Neural cell (in vitro differentiated cells): ENCODE results near the gene MAT1A.
"Not testable (repeated sequence)": the region's sequence is repeated elsewhere in the genome, so short reads cannot be mapped to it uniquely, and the experiment has no call there.

ENCODE experiments used
- CTCF ChIP-seq: fragments of 450-650 bp; IDR thresholded peaks from 2 replicates; pipeline ENCODE4 v1.5.1; 2014; ENCODE audit warnings: antibody characterized with exemption, mild to moderate bottlenecking, moderate library complexity; ENCODE audit not compliant: poor library complexity, severe bottlenecking
- EP300 ChIP-seq: fragments of 450-650 bp; conservative IDR thresholded peaks from 2 replicates; pipeline ENCODE4 v1.6.1; 2014; ENCODE audit warnings: antibody characterized with exemption, mild to moderate bottlenecking, moderate library complexity; ENCODE audit not compliant: poor library complexity, severe bottlenecking
- EZH2 ChIP-seq: fragments of 200-600, 300-800 bp; shearing (Covaris generic), sonication (generic); IDR thresholded peaks from 2 replicates; pipeline ENCODE4 v1.6.1; 2014; ENCODE audit warnings: antibody characterized with exemption, low read length, borderline replicate concordance, mild to moderate bottlenecking; ENCODE audit not compliant: insufficient read depth, poor library complexity, severe bottlenecking
- MXI1 ChIP-seq: fragments of 450-650 bp; conservative IDR thresholded peaks from 2 replicates; pipeline ENCODE4 v1.6.1; 2014; ENCODE audit warnings: antibody characterized with exemption, mild to moderate bottlenecking; ENCODE audit not compliant: poor library complexity, severe bottlenecking
- POLR2AphosphoS5 ChIP-seq: IDR thresholded peaks from 2 replicates; pipeline ENCODE4 v1.6.1; 2012
- RAD21 ChIP-seq: fragments of 450-650 bp; conservative IDR thresholded peaks from 2 replicates; pipeline ENCODE4 v1.6.1; 2014; ENCODE audit warnings: antibody characterized with exemption, mild to moderate bottlenecking, moderate library complexity
- TAF1 ChIP-seq: IDR thresholded peaks from 2 replicates; pipeline ENCODE4 v1.6.1; 2012; ENCODE audit warnings: low read depth

- not testable (repeated sequence) for TF ChIP-seq CTCF, TAF1, POLR2AphosphoS5, EP300, MXI1, EZH2, RAD21
Measured at GRCh38 chr10:80253963-80254271, 35.5 kb downstream of the MAT1A start.
